Activated CD8-positive, alpha-beta memory T cell treated with anti-CD3 and anti-CD28 coated beads, Interleukin-2, amount 50 U/mL, for 24 hours (primary cell): ENCODE data around the gene KATNB1.
"Not testable (repeated sequence)": the region's sequence is repeated elsewhere in the genome, so short reads cannot be mapped to it uniquely, and the experiment has no call there.

Experiments
- DNase-seq: peaks from one replicate; pipeline ENCODE4 v3.0.0-alpha.2; 2020; ENCODE audit errors: extremely low read depth

The KATNB1 gene

DNA sequence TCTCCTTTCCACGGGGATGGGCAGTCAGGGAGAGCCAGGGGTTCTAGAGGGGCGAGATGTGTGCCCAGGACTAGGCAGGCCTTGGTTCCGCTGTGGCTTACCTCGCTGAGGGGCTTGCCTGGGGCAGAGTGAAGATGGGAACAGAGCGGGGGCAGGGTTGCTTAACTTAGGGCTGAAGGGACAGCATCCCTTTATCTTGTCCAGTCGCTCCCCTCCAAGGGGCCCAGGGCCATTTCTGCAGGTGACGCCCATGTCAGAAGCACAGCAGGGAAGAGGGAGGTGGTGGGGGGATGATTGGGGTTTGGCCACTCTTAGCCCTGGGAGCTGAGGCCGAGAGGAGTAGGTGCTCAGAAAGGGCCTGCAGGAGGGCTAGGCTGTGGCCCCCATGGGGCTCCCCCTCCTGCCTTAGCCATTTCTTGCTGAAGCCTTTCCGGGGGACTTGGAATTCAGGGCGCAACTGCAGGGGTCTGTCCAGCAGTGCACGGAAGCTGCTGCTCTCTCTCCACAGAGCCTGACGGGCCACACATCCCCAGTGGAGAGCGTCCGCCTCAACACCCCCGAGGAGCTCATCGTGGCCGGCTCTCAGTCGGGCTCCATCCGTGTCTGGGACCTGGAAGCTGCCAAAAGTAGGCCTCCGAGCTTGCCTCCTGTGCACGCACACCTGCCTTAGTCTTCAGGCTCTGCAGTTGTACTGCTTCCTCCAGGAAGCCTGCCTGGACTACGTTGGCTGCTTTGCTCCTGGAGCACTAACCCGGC lies 8.5 kb downstream of the KATNB1 start:
- DNase-seq, result no peak

GRCh38 chr16:57744642-57744903 lies 9.0 kb downstream of the KATNB1 start:
- DNase-seq, result no peak

DNA sequence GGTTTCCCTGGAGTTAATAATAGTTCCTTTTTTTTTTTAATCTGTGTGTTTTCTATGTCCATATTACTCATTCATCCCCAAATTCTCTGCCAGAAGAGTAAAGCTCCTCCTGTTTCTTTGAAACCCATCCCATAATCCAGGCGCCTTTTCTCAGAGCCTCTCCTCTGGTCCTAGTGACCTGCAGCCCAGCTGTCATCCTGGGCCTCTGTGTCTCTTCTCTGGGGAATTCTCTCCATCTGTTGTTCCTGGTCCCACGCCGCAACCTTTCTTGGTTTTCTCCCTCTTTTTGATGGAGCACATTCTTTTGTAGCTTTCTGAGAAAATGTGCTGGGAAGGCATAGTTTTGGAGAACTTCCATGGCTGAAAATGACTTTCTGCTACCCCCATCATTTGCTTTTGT lies 10.2 kb downstream of the KATNB1 start:
- DNase-seq, result no peak

- not testable (repeated sequence) for DNase-seq
Measured at GRCh38 chr16:57746316-57746715, 10.7 kb downstream of the KATNB1 start.

DNA sequence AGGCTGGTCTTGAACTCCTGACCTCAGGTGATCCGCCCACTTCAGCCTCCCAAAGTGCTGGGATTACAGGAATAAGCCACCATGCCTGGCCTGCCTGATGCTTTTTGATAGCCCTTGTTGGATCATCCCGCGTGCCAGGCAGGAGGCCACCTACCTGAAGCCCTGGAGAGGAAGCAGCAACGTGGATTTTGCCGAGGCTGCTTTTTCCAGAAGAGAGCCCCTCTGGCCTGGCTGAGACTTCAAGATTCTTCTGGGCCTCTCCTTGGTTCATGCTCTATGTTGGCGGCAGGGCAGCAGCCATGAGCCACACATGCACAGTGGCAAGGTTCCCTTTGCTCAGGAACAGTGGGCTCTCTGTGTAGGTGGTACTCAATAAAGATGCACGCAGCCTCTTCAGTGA lies 11.5 kb downstream of the KATNB1 start:
- no peak for DNase-seq

DNA sequence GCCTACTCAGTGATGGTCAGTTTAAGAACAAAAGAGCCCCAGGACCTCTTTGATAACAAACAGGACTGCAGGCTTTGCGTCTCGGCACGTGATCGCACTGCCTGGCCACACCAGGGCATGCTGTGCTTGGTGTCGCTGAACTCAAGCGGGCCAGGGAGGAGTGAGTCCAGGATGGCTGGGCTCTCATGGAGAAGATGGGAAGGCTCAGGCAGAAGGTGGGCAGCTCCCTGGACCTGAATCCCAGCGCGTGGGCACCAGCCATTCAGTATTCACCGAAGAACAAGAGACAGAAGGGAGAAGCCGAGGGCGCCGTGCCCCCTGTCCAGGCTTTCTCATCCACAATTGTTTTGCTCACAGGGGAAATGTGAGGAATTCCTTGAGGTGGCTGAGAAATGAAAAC lies 11.9 kb downstream of the KATNB1 start:
- DNase-seq, result no peak

- DNase-seq, result no peak
Measured at GRCh38 chr16:57747996-57748395, 12.4 kb downstream of the KATNB1 start.

GRCh38 chr16:57748596-57748995 lies 13.0 kb downstream of the KATNB1 start:
- DNase-seq, result no peak

DNA sequence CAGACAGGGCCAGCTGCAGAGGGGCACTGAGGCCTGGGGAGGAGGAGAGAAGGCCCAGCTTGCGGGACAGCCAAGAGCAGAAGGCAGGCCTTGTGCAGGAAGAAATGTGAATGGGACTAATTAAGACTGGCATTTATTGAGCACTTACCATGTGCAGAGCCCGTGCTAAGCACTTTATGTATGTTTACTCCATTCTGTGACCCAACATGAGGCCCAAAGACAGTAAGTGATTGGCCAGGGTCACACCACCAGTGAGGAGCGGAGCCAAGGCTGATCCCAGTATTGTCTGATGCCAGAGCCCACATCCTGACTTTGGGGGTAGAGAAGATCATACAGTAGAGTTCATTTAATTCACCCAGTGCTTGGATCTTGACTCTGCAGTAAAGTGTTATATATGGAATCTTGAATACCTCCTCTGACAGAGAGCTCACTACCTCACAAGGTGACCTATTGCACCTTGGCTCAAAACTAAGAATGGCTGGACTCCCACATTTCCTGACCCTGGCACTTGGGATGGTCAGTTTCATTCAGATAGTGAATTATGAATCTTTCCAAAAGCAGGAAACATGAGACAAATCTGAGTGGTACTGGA lies 13.6 kb downstream of the KATNB1 start:
- DNase-seq, result no peak

- no peak for DNase-seq
Measured at GRCh38 chr16:57749856-57750452, 14.4 kb downstream of the KATNB1 start.

DNA sequence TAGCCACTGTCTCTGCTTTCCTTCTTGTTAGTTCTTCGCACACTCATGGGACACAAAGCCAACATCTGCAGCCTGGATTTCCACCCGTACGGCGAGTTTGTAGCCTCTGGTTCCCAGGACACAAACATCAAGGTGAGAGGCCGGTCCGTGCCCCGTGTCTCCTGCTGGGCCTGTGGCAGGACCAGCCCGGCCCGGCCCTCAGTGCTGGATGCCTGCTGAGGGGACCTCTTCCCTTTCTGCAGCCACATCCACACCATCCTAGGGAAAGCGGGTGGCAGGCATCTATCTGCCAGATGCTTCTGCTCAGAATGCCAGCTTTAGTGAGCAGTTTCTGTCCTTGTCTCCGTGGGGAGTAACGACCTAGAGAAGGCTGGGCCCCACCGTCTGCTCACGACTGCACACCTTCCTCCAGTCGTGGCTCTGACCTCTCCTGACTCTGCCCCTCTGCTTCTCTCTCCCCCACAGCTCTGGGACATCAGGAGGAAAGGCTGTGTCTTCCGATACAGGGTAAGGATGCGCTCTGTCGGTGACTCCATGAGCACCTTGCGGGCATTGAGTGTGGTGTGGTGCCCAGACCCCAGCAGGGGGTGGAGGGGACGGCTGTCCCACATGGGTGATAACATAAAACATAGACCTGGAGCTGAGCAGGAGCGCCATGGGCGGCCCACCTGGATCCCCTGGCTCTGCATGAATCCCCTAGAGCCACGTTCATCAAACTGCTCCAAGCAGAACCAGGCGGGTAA lies 15.4 kb downstream of the KATNB1 start:
- no peak for DNase-seq

- DNase-seq, result no peak
Measured at GRCh38 chr16:57751539-57752202, 16.1 kb downstream of the KATNB1 start.

- DNase-seq, result no peak
Measured at GRCh38 chr16:57752203-57752580, 16.6 kb downstream of the KATNB1 start.

GRCh38 chr16:57752581-57753447 lies 17.2 kb downstream of the KATNB1 start:
- no peak for DNase-seq

DNA sequence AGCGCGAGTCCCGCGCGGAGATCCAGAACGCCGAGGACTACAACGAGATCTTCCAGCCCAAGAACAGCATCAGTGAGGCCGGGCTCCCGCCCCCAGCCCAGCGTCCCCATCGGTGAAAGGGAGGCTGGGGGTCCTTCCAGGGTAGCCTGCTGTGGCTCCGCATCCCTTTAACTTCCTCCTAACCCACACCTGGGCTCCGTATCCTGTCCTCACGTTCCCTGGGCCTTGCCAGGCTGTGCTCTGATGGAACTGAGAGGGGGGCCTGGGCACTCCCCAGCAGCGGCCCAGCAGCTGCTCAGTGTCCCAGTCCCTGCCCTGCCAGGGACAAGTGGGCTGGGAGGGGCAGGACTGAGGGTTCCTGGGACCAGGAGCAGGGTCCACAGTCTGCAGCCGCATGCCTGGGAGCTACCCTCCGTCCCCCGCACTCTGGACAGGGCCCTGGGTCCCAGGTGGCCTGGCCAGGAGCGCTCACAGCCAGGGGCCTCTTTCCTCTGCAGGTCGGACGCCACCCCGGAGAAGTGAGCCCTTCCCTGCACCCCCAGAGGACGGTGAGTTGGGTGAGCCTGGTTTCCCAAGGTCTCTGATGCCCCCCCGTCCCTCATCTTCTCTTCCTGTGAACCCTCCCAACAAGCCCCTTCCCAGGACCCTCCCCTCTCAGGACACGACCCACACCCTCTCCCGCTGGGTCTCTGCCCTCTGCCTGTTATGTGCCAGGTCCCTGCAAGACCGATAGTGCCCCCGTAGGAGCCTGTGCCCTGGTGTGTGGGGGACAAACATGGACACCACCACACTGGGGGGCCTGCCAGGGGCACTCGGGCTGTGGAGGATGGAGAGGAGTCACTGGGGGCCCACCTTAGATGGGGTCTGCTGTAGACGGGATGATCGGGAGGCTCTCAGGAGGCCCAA lies 18.1 kb downstream of the KATNB1 start:
- DNase-seq, result no peak

- DNase-seq, result no peak
Measured at GRCh38 chr16:57754354-57755060, 18.9 kb downstream of the KATNB1 start.

GRCh38 chr16:57755061-57755684 lies 19.6 kb downstream of the KATNB1 start:
- no peak for DNase-seq

- no peak for DNase-seq
Measured at GRCh38 chr16:57755726-57756423, 20.3 kb downstream of the KATNB1 start.
